ENCODE measurements around the gene NRG2. TPM values are rescaled to one million over a fixed set of nuclear protein-coding genes. Genes with fewer than 3 reads are reported as not detected.
A peak's percentile ranks its signal among the peaks of the same experiment; 100 is the strongest.

The NRG2 gene
- total and polyA plus RNA-seq, 7 donors = 0.42 to 19.6 (median 3.5) TPM

GRCh38 chr5:140003519-140003918, 39.6 kb downstream of the NRG2 start:
- ATAC-seq (no peak), DNase-seq (no peak)
- H3K9me3 ChIP-seq = no peaks in the 10 kb centered on the region
- no peak overlapping the region for H3K27ac ChIP-seq
- peaks cover 25% of the 10 kb centered on the region for H3K4me1 ChIP-seq
- H3K27me3 ChIP-seq (ENCODE audit: insufficient read depth in 3 of 3, low read length in 2 of 3) = no peaks in the 10 kb centered on the region
- H3K36me3 ChIP-seq (ENCODE audit: insufficient read depth in 1 of 2, low read depth in 1 of 2) = no peaks in the 10 kb centered on the region
- intact Hi-C loops (cut with DNase I) = loop anchor here in 1 of 2 donors (5.0 kb wide), 1 partner anchor 34 kb away; no protein-coding TSS in a partner anchor
- no peak overlapping the region for H3K4me3 ChIP-seq
- no peak for TF ChIP-seq CTCF (IDR thresholded peaks at IDR 0.05)
- 63 to 82% (median 79%) methylated on average over 1 of the region's 1 CpG for WGBS, 3 donors

GRCh38 chr5:140000332-140000731, 42.8 kb downstream of the NRG2 start:
- ATAC-seq = peak; percentile 56 to 84 (median 72)
- intact Hi-C loops (cut with DNase I) = loop anchor here in 1 of 2 donors (5.0 kb wide), 1 partner anchor 37 kb away; no protein-coding TSS in a partner anchor
- 32 to 50% (median 34%) methylated on average over 10 of the region's 10 CpGs for WGBS, 3 donors
- H3K36me3 ChIP-seq (ENCODE audit: insufficient read depth in 1 of 2, low read depth in 1 of 2) = no peaks in the 10 kb centered on the region
- H3K4me3 ChIP-seq = peak overlapping the region; percentile 38
- no peaks in the 10 kb centered on the region for H3K27me3 ChIP-seq (ENCODE audit: insufficient read depth in 3 of 3, low read length in 2 of 3)
- peaks cover 16% of the 10 kb centered on the region for H3K4me1 ChIP-seq
- H3K9me3 ChIP-seq = no peaks in the 10 kb centered on the region
- peak in 1 of 2 donors; percentile 60 for DNase-seq
- H3K27ac ChIP-seq = peak overlapping the region; percentile 54
- no peak for TF ChIP-seq CTCF (IDR thresholded peaks at IDR 0.05)

DNA sequence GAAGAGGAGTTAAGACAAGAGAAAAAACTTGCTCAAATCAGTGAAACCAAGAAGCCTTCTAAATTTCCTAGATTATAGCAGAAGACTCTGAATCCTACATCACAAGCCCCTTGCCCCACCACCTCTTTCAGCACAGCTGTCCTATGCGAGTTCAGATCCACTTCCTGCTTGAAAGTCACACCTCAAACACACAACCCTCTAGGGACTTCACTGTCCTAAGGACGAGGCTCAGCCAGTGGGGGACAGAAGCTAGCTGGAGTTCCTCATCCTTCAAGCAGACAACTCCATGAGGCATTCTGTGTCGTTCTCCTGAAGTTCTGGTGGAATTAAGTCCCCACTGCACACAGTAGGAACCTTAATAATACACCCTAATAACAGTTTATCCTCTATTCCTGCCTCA, 44.3 kb downstream of the NRG2 start:
- Histone ChIP-seq H3K36me3 (ENCODE audit: insufficient read depth in 1 of 2, low read depth in 1 of 2) (no peaks in the 10 kb centered on the region), H3K9me3 (no peaks in the 10 kb centered on the region), H3K27me3 (ENCODE audit: insufficient read depth in 3 of 3, low read length in 2 of 3) (no peaks in the 10 kb centered on the region), H3K4me3 (no peak overlapping the region), H3K27ac (no peak overlapping the region), H3K4me1 (peaks cover 19% of the 10 kb centered on the region)
- no peak for TF ChIP-seq CTCF (IDR thresholded peaks at IDR 0.05)
- DNase-seq = no peak
- no peak for ATAC-seq
- intact Hi-C loops (cut with DNase I) = no loop called here
- WGBS, 3 donors = 57 to 67% (median 61%) methylated on average over 3 of the region's 3 CpGs

DNA sequence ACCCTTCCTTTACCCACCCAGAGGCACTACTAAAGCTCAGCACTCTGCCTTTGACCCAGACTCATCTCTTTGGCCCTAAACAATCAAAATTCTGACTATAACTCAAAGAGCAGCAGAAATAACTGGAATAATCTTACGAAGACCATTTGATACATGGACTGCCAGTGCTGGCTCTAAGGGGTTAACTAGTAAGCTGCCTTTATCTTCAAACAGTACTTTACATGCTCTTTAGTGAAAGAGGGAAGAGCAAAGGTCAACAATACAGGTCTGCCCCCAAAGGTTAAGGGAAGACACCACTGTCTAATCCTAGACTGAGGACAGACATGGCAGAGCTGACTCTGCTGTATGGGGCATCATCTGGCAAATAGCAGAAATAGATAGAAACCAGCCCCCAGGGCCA, 45.8 kb downstream of the NRG2 start:
- Histone ChIP-seq H3K9me3 (no peaks in the 10 kb centered on the region), H3K36me3 (ENCODE audit: insufficient read depth in 1 of 2, low read depth in 1 of 2) (no peaks in the 10 kb centered on the region), H3K4me3 (no peak overlapping the region), H3K4me1 (peaks cover 19% of the 10 kb centered on the region), H3K27ac (no peak overlapping the region), H3K27me3 (ENCODE audit: insufficient read depth in 3 of 3, low read length in 2 of 3) (no peaks in the 10 kb centered on the region)
- DNase-seq (no peak), ATAC-seq (no peak)
- 96 to 100% (median 100%) methylated on average over 1 of the region's 1 CpG for WGBS, 3 donors
- intact Hi-C loops (cut with DNase I) = no loop called here
- TF ChIP-seq CTCF (IDR thresholded peaks at IDR 0.05) = no peak

GRCh38 chr5:139995929-139996328, 47.2 kb downstream of the NRG2 start:
- 60 to 100% (median 63%) methylated on average over 1 of the region's 1 CpG for WGBS, 3 donors
- no peak overlapping the region for H3K27ac ChIP-seq
- no peak for ATAC-seq
- H3K4me3 ChIP-seq = no peak overlapping the region
- no peaks in the 10 kb centered on the region for H3K27me3 ChIP-seq (ENCODE audit: insufficient read depth in 3 of 3, low read length in 2 of 3)
- DNase-seq = no peak
- no peaks in the 10 kb centered on the region for H3K36me3 ChIP-seq (ENCODE audit: insufficient read depth in 1 of 2, low read depth in 1 of 2)
- intact Hi-C loops (cut with DNase I) = no loop called here
- no peaks in the 10 kb centered on the region for H3K9me3 ChIP-seq
- no peak for TF ChIP-seq CTCF (IDR thresholded peaks at IDR 0.05)
- peaks cover 18% of the 10 kb centered on the region for H3K4me1 ChIP-seq

Measured in psoas muscle (tissue), 8 donors.